H1 (cell line): ENCODE data around the gene COX19. TPM values are rescaled to one million over a fixed set of nuclear protein-coding genes. Genes with fewer than 3 reads are reported as not detected.

Experiments used
- BACH1 ChIP-seq: IDR thresholded peaks from 2 replicates; pipeline ENCODE4 v1.6.1; 2012; ENCODE audit warnings: low read length, improper control_type of control experiment
- BCL11A ChIP-seq, 2 experiments: IDR thresholded peaks; one replicate each; pipeline ENCODE4 v1.6.1; 2011; ENCODE audit warnings: low read depth in 2 of 2, low read length in 2 of 2, mild to moderate bottlenecking in 2 of 2
- CHD1 ChIP-seq: IDR thresholded peaks from 2 replicates; pipeline ENCODE4 v1.6.1; 2012; ENCODE audit warnings: low read depth, low read length, improper control_type of control experiment
- CTCF ChIP-seq, 3 experiments: IDR thresholded peaks; 1 replicate in 2 of 3; 2 replicates in 1 of 3; pipeline versions ENCODE4 v1.5.1 to v1.6.1; 2011; ENCODE audit warnings: low read length in 3 of 3, mild to moderate bottlenecking in 3 of 3, inconsistent platforms in 2 of 3, low read depth in 1 of 3, moderate library complexity in 1 of 3; ENCODE audit not compliant: insufficient read depth in 1 of 3; ENCODE audit errors: control extremely low read depth in 1 of 3
- E2F6 ChIP-seq: IDR thresholded peaks from 2 replicates; pipeline ENCODE4 v1.6.1; 2012; ENCODE audit warnings: inconsistent platforms
- EP300 ChIP-seq, 2 experiments: IDR thresholded peaks; 1 replicate in 1 of 2; 2 replicates in 1 of 2; pipeline ENCODE4 v1.6.1; 2011 to 2012; ENCODE audit warnings: low read depth in 2 of 2, low read length in 2 of 2, mild to moderate bottlenecking in 2 of 2, borderline replicate concordance in 1 of 2, inconsistent platforms in 1 of 2, moderate library complexity in 1 of 2
- HDAC2 ChIP-seq, 2 experiments: fragments of 300-600 bp in 1 of 2; sonication (generic) in 1 of 2; IDR thresholded peaks; 2 replicates each; pipeline ENCODE4 v1.6.1; 2011 to 2012; ENCODE audit warnings: low read depth in 2 of 2, low read length in 2 of 2, mild to moderate bottlenecking in 2 of 2, moderate library complexity in 2 of 2, borderline replicate concordance in 1 of 2, inconsistent platforms in 1 of 2
- HDAC6 ChIP-seq: IDR thresholded peaks from one replicate; pipeline ENCODE4 v1.7.1; 2012; ENCODE audit warnings: low read depth, mild to moderate bottlenecking, inconsistent platforms, low read length, moderate library complexity
- MAX ChIP-seq: IDR thresholded peaks from 2 replicates; pipeline ENCODE4 v1.6.1; 2012; ENCODE audit warnings: inconsistent platforms
- PHF8 ChIP-seq: fragments of 200-600 bp; sonication (generic); conservative IDR thresholded peaks from 2 replicates; pipeline ENCODE4 v1.7.1; 2012; ENCODE audit warnings: low read depth, mild to moderate bottlenecking, inconsistent platforms, low read length, moderate library complexity
- POLR2AphosphoS5 ChIP-seq: IDR thresholded peaks from 2 replicates; pipeline ENCODE4 v1.6.1; 2011; ENCODE audit warnings: low read depth, low read length
- RFX5 ChIP-seq: IDR thresholded peaks from 2 replicates; pipeline ENCODE4 v1.6.1; 2011; ENCODE audit warnings: low read depth, low read length, improper control_type of control experiment, borderline replicate concordance
- SIN3A ChIP-seq, 2 experiments: IDR thresholded peaks in 1 of 2; conservative IDR thresholded peaks in 1 of 2; 2 replicates each; pipeline ENCODE4 v1.6.1; 2011 to 2012; ENCODE audit warnings: low read length in 2 of 2, improper control_type of control experiment in 1 of 2, low read depth in 1 of 2, mild to moderate bottlenecking in 1 of 2
- SP1 ChIP-seq: IDR thresholded peaks from 2 replicates; pipeline ENCODE4 v1.6.1; 2011; ENCODE audit warnings: low read depth, low read length
- SP2 ChIP-seq: IDR thresholded peaks from 2 replicates; pipeline ENCODE4 v1.6.1; 2012; ENCODE audit warnings: mild to moderate bottlenecking, low read length, inconsistent platforms
- SUZ12 ChIP-seq: fragments of 200-600 bp; sonication (generic); IDR thresholded peaks from 2 replicates; pipeline ENCODE4 v1.6.1; 2012; ENCODE audit warnings: mild to moderate bottlenecking, inconsistent platforms, low read length, moderate library complexity, mixed read lengths
- TAF1 ChIP-seq: IDR thresholded peaks from 2 replicates; pipeline ENCODE4 v1.6.1; 2011; ENCODE audit warnings: mild to moderate bottlenecking, low read depth, low read length
- TBP ChIP-seq: IDR thresholded peaks from 2 replicates; pipeline ENCODE4 v1.6.1; 2011; ENCODE audit warnings: low read depth, low read length, improper control_type of control experiment
- TCF12 ChIP-seq: IDR thresholded peaks from 2 replicates; pipeline ENCODE4 v1.6.1; 2011; ENCODE audit warnings: low read depth, mild to moderate bottlenecking, low read length
- YY1 ChIP-seq: IDR thresholded peaks from 2 replicates; pipeline ENCODE4 v1.6.1; 2011; ENCODE audit warnings: low read depth, mild to moderate bottlenecking, low read length
- polyA plus RNA-seq, 7 experiments: library from polyadenylated mRNA; depleted of rRNA in 3 of 7; stranded (reverse) in 5 of 7; unstranded in 2 of 7; fragments of >200 nt in 5 of 7; fragments of 200-250 nt in 2 of 7; gene quantifications; 1 replicate in 5 of 7; 2 replicates in 1 of 7; 4 replicates in 1 of 7; pipeline versions ENCODE4 v1.2.1 to v1.2.3, GENCODE V29; 2011 to 2013; ENCODE audit warnings: missing spikeins in 2 of 7, mixed read lengths in 2 of 7
- total RNA-seq: library from RNA; stranded (reverse); fragmentation: NEBNext Ultra II Directional; extraction: Animal tissue kit (Norgen Biotek cat#: 25700); gene quantifications from 2 replicates; pipeline ENCODE4 v1.2.1, GENCODE V29; 2021

The COX19 gene
- total and polyA plus RNA-seq, 2 of the 8 experiments (the other 6 are each of a cell fraction or from before 2014, with no cell fraction given): 3.9 to 7.9 TPM

- TF ChIP-seq RFX5 (no peak), TCF12 (0 out of 2 replicates have a peak, but pooled peaks have one; percentile 2), MAX (no peak; the same call in 1 of the 2 replicates), TAF1 (peak; percentile 79), SP2 (no peak), POLR2AphosphoS5 (peak; percentile 70), CTCF (IDR thresholded peaks at IDR 0.05; ENCODE audit: control extremely low read depth in 1 of 3, insufficient read depth in 1 of 3, low read depth in 1 of 3, low read length in 3 of 3) (no peak), SUZ12 (no peak), BACH1 (no peak), TBP (peak; percentile 20; the same call in 1 of the 2 replicates), E2F6 (peak; percentile 13; the same call in 1 of the 2 replicates), YY1 (peak; percentile 92), SIN3A (conservative IDR thresholded peaks at IDR 0.05 in 1 of 2, IDR thresholded peaks at IDR 0.05 in 1 of 2; ENCODE audit: low read depth in 1 of 2, low read length in 2 of 2) (peak in 1 of 2 experiments; percentile 58; a peak in 1 of 4 replicates), EP300 (IDR thresholded peaks at IDR 0.05; ENCODE audit: borderline replicate concordance in 1 of 2, low read depth in 2 of 2, low read length in 2 of 2) (peak in 1 of 2 experiments; percentile 26; a peak in 1 of 3 replicates), BCL11A (IDR thresholded peaks at IDR 0.05; ENCODE audit: low read depth in 2 of 2, low read length in 2 of 2) (no peak), HDAC2 (IDR thresholded peaks at IDR 0.05; ENCODE audit: borderline replicate concordance in 1 of 2, low read depth in 2 of 2, low read length in 2 of 2) (no peak), CHD1 (no peak), SP1 (peak; percentile 44; the same call in 1 of the 2 replicates), HDAC6 (no peak), PHF8 (peak; percentile 97)
Observed at GRCh38 chr7:974820-975681, at the start of gene COX19 (continued).
